Activated B cell treated with CpG ODN at 0.5 μM for 24 hours (primary cell): ENCODE results near the gene MAML2. TPM values are rescaled to one million over a fixed set of nuclear protein-coding genes. Genes with fewer than 3 reads are reported as not detected.

Experiments
- ATAC-seq: fragments of 200-7000 bp; cut with Tn5 transposase; one replicate; pipeline ENCODE4 v1.10.0; 2021; ENCODE audit warnings: low read depth, mild to moderate bottlenecking, moderate library complexity
- CTCF ChIA-PET: fragments of 350-600 bp; sonication (Branson Sonifier 250); formaldehyde crosslinking; loops from one replicate; lab custom pipeline; 2021; ENCODE audit warnings: antibody characterized with exemption; lab: Charles Lee
- POLR2A ChIA-PET: fragments of 350-600 bp; sonication (Branson Sonifier 250); formaldehyde crosslinking; loops from one replicate; lab custom pipeline; 2021; ENCODE audit warnings: antibody characterized with exemption; lab: Charles Lee
- DNase-seq: peaks from one replicate; pipeline ENCODE4 v3.0.0; 2022
- H3K27ac Mint-ChIP-seq: one replicate; pipeline ENCODE4 v1.8.0; 2020; ENCODE audit warnings: mixed read lengths
- H3K27me3 Mint-ChIP-seq: one replicate; pipeline ENCODE4 v1.8.0; 2021; ENCODE audit warnings: mixed read lengths
- H3K36me3 Mint-ChIP-seq: one replicate; pipeline ENCODE4 v1.8.0; 2021; ENCODE audit warnings: low read depth, mixed read lengths
- H3K4me1 Mint-ChIP-seq: one replicate; pipeline ENCODE4 v1.8.0; 2021; ENCODE audit warnings: mixed read lengths
- H3K4me3 Mint-ChIP-seq: one replicate; pipeline ENCODE4 v1.8.0; 2020; ENCODE audit warnings: mild to moderate bottlenecking, mixed read lengths
- H3K9me3 Mint-ChIP-seq: one replicate; pipeline ENCODE4 v1.8.0; 2020; ENCODE audit warnings: mixed read lengths
- CTCF ChIP-seq: fragments of 200-600 bp; IDR thresholded peaks from one replicate; pipeline ENCODE4 v1.8.0; 2022; ENCODE audit warnings: antibody characterized with exemption, mild to moderate bottlenecking
- intact Hi-C: fragments of 100-400 bp; cut with micrococcal nuclease; formaldehyde crosslinking; loops from one replicate; pipeline ENCODE4 v1.15.1; 2024
- total RNA-seq: library from RNA; stranded (reverse); gene quantifications from 2 replicates; pipeline ENCODE4 v1.2.3, GENCODE V29; 2022

MAML2 gene
- total RNA-seq, 1 donor from 2014 or later, result 24.8 TPM

GRCh38 chr11:95977534-95978174 lies 365.3 kb downstream of the MAML2 start:
- no peak for ATAC-seq
- peaks cover 44% of the 10 kb centered on the region for H3K36me3 Mint-ChIP-seq
- no peak for TF ChIP-seq CTCF
- ChIA-PET POLR2A (no interaction called here), CTCF (no interaction called here)
- H3K4me1 Mint-ChIP-seq, result no peaks in the 10 kb centered on the region
- H3K27ac Mint-ChIP-seq, result no peak overlapping the region
- H3K27me3 Mint-ChIP-seq, result no peaks in the 10 kb centered on the region
- no peak for DNase-seq
- no peaks in the 10 kb centered on the region for H3K9me3 Mint-ChIP-seq
- no peak overlapping the region for H3K4me3 Mint-ChIP-seq
- intact Hi-C loops, result no loop called here

- intact Hi-C loops, result no loop called here
- Mint-ChIP-seq H3K4me3 (no peak overlapping the region), H3K27ac (no peak overlapping the region), H3K27me3 (no peaks in the 10 kb centered on the region), H3K4me1 (no peaks in the 10 kb centered on the region), H3K9me3 (no peaks in the 10 kb centered on the region), H3K36me3 (peaks cover 40% of the 10 kb centered on the region)
- POLR2A ChIA-PET, result no interaction called here
- ATAC-seq (no peak), DNase-seq (no peak)
- TF ChIP-seq CTCF, result no peak
- CTCF ChIA-PET, result no interaction called here
These were observed 366.4 kb downstream of the MAML2 start for GRCh38 chr11:95976550-95976949.

- Mint-ChIP-seq H3K36me3 (peaks cover 28% of the 10 kb centered on the region), H3K27ac (no peak overlapping the region), H3K9me3 (no peaks in the 10 kb centered on the region), H3K27me3 (no peaks in the 10 kb centered on the region), H3K4me1 (no peaks in the 10 kb centered on the region), H3K4me3 (no peak overlapping the region)
- DNase-seq (no peak), ATAC-seq (no peak)
- CTCF ChIA-PET, result no interaction called here
- intact Hi-C loops, result no loop called here
- TF ChIP-seq CTCF, result no peak
- POLR2A ChIA-PET, result no interaction called here
These were observed 367.7 kb downstream of the MAML2 start for GRCh38 chr11:95975343-95975742.

GRCh38 chr11:95972060-95972459 lies 370.9 kb downstream of the MAML2 start:
- DNase-seq (no peak), ATAC-seq (no peak)
- intact Hi-C loops, result no loop called here
- no peaks in the 10 kb centered on the region for H3K4me1 Mint-ChIP-seq
- TF ChIP-seq CTCF, result no peak
- CTCF ChIA-PET, result no interaction called here
- no peak overlapping the region for H3K4me3 Mint-ChIP-seq
- no peaks in the 10 kb centered on the region for H3K9me3 Mint-ChIP-seq
- H3K27me3 Mint-ChIP-seq, result no peaks in the 10 kb centered on the region
- H3K27ac Mint-ChIP-seq, result no peak overlapping the region
- no peaks in the 10 kb centered on the region for H3K36me3 Mint-ChIP-seq
- POLR2A ChIA-PET, result no interaction called here

GRCh38 chr11:95968585-95968984 lies 374.4 kb downstream of the MAML2 start:
- ChIA-PET POLR2A (no interaction called here), CTCF (no interaction called here)
- no peak overlapping the region for H3K27ac Mint-ChIP-seq
- H3K36me3 Mint-ChIP-seq, result no peaks in the 10 kb centered on the region
- no peak overlapping the region for H3K4me3 Mint-ChIP-seq
- H3K4me1 Mint-ChIP-seq, result no peaks in the 10 kb centered on the region
- DNase-seq (no peak), ATAC-seq (no peak)
- no peaks in the 10 kb centered on the region for H3K27me3 Mint-ChIP-seq
- intact Hi-C loops, result no loop called here
- H3K9me3 Mint-ChIP-seq, result no peaks in the 10 kb centered on the region
- TF ChIP-seq CTCF, result no peak
